ENCODE data around the gene EMC8.
"Not testable (repeated sequence)": the region's sequence is repeated elsewhere in the genome, so short reads cannot be mapped to it uniquely, and the experiment has no call there.

- TF ChIP-seq, protein P1, sequence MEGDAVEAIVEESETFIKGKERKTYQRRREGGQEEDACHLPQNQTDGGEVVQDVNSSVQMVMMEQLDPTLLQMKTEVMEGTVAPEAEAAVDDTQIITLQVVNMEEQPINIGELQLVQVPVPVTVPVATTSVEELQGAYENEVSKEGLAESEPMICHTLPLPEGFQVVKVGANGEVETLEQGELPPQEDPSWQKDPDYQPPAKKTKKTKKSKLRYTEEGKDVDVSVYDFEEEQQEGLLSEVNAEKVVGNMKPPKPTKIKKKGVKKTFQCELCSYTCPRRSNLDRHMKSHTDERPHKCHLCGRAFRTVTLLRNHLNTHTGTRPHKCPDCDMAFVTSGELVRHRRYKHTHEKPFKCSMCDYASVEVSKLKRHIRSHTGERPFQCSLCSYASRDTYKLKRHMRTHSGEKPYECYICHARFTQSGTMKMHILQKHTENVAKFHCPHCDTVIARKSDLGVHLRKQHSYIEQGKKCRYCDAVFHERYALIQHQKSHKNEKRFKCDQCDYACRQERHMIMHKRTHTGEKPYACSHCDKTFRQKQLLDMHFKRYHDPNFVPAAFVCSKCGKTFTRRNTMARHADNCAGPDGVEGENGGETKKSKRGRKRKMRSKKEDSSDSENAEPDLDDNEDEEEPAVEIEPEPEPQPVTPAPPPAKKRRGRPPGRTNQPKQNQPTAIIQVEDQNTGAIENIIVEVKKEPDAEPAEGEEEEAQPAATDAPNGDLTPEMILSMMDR (conservative IDR thresholded peaks at IDR 0.05), result not testable (repeated sequence)
- TF ChIP-seq ZFX (IDR thresholded peaks at IDR 0.05), result not testable (repeated sequence)
Measured at GRCh38 chr16:85807340-85807739, 8.0 kb upstream of the EMC8 start.
